GM18858 (cell line): ENCODE data around the gene SLC7A7.
"Not testable (repeated sequence)": the region's sequence is repeated elsewhere in the genome, so short reads cannot be mapped to it uniquely, and the experiment has no call there.

Experiments
- ATAC-seq: cut with Tn5 transposase; IDR thresholded peaks from one replicate; pipeline ENCODE4 v1.9.1; 2021; ENCODE audit not compliant: unreplicated experiment

The SLC7A7 gene

DNA sequence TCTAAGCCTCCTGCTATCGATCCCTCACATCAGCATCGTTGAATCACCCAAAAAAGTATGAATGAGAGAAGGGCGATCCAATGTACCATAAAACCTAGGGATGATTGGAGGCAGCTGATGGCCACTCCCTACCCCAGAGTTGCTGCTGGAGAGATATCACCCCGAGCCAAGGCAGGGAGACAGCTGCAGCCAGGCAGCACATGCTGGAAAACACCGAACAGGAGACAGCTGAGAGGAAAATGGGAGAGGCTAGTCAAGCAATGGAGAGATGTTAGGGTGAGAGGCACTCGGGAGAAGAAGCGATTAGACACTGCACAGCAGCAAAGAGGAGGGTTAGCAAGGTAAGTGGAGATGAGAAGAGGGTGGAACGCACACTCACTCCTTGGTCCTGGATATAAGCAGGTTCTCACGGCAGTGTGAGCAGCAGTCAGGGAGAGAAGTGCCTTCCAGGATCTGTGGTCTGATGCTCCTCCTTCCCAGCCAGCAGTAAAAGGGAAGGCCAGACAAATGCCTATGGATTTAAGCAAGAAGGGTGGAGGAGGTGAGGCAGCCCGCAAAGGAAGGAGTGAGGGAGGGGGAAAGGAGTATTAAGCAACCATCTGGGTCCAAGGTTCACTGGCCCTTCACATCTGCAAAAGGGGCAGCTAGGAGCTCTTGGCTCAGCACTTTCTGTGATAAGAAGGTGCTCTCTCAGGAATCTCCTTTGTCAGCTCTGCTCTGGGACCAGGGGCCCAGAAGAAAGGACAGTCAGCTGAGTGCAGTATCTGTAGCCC, at the start of gene SLC7A7:
SLC7A7 (minus strand) TSS at position 495 of the 773 bp plus-strand sequence. CDS start 2,037 bp downstream, outside the sequence.
- ATAC-seq, result no peak

DNA sequence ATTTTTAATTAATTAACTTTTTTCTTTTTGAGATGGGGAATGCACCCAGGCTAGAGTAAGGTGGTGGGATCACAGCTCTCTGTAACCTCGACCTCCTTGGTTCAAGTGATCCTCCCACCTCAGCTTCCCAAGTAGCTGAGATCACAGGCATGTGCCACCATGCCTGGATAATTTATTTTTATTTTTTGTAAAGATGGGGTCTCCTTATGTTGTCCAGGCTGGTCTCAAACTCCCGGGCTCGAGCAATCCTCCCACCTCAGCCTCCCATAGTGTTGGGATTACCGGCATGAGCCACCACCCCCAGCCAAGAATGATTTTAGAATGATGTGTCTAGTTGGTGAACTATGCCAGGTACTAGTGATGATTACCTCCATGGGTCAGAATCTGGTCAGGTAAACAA, 49.7 kb upstream of the SLC7A7 start:
- ATAC-seq, result no peak

DNA sequence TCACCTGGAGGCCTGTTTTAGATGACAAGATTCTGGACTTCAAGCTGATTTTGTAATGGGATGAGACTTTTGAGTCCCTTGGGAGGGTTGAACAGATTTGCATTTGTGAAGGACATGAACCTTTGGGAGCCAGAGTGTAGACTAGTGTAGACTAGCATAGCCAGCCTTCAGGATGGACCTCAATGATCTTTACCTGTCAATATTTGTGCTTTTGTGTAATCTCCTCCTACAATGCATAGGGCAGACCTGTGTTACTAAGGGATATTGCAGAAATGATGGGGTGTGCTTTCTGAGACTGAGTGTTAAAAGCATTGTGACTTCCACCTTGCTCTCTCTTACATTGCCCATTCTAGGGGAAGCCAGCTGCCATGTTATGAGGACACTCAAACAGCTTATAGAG, 46.4 kb upstream of the SLC7A7 start:
- no peak for ATAC-seq

DNA sequence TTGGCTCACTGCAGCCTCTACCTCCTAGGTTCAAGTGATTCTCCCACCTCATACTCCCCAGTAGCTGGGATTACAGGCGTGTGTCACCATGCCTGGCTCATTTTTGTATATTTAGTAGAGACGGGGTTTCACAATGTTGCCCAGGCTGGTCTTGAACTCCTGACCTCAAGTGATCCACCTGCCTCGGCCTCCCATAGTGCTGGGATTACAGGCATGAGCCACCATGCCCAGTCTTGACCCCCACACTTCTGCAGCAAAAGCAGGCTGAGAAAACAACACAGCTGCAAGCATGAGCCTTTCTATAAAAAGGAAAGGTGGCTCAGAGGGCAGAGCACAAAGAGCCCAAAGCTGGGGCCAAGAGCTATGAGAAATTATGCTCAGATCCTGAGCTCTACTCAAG, 45.1 kb upstream of the SLC7A7 start:
- not testable (repeated sequence) for ATAC-seq

DNA sequence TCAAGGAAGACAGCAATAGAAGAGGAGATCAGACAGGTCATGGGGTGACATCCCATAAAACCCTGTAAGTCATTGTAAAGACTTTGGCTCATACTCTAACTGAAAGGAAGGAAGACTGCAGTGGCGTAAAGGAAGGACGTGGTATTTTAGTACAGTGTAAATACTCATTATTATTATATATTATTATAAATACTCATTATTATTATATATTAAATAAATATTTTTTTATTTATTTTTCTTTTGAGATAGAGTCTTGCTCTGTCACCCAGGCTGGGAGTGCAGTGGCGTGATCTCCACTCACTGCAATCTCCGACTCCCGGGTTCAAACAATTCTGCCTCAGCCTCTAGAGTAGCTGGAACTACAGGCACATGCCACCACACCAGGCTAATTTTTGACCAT, 41.2 kb upstream of the SLC7A7 start:
- ATAC-seq, result no peak

DNA sequence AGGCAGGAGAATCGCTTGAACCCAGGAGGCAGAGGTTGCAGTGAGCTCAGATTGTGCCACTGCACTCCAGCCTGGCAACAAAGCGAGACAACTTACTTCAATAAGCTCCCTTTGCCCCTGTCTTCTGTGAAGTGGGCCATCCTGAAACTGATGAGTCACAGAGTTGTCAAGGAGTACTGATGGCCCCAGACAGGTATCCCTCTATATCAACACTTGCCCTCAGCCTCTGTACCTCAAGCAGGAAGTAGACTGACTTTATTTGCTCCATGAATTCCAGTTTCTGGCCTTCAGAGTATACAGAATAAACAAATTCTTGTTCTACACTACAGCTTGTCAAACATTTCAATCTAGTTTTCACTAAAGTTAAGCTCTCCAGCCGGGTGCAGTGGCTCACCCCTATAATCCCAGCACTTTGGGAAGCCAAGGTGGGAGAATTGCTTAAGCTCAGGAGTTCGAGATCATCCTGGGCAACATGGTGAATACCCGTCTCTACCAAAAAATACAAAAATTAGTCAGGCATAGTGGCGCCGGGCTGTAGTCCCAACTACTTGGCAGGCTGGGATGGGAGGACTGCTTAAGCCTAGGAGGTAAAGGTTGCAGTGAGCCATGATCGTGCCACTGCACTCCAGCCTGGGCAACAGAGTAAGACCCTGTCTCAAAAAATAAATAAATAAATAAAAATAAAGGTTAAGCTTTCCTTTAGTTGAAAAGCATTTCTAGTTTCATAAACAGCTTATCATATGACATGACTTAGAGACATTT, 39.9 kb upstream of the SLC7A7 start:
- ATAC-seq, result no peak

DNA sequence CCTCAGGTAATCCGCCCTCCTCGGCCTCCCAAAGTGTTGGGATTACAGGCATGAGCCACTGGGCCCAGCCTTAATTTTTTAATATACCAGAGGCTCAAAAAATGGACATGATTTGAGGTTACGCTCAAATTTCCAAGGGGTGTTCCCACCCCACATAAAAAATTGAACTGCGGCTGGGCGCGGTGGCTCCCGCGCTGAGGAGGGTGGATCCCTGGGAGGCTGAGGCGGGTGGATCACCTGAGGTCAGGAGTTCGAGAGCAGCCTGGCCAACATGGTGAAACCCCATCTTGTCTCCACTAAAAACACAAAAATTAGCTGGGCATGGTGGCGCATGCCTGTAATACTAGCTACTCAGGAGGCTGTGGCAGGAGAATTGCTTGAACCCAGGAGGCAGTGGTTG, 39.1 kb upstream of the SLC7A7 start:
- ATAC-seq, result not testable (repeated sequence)

DNA sequence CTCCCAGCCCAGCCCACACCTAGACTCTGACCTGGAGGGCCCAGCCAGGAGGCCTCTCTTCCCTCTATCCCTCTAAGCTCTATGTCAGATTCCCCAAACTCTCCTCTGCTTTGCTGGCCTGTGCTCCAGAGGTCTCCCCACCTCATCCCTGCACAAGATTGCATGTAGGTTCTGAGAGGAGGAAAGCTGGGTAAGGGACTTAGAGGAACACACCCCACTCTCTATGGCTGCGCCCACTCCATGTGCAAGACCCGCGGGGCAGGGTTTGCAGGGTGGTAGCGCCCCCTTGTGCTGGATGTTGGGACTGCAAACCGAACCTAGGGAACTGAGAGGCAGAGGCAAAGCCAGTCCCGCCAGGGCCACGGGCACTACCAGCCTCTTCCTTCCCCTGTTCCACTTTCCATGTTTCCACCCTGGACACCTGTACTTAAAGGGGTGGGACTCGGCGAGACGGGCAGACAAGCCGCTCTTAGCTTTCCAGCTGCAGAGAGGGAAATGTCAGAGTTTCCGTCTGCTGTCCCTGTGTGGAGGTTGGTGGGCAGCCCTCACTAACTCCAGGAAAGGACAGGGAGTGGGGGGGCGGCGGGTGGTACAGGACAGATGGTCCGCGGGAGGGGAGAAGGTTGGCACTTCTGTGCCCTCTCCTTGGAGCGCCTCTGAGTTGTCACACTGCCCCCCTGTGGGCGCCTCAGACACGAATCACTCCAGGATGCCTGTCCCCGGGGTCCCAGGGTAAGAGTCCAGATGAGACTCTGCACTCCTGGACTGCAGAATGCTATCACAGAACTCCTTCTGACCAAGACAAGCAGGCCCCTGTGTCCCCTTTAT, 37.9 kb upstream of the SLC7A7 start:
- ATAC-seq, result peak; percentile 43

DNA sequence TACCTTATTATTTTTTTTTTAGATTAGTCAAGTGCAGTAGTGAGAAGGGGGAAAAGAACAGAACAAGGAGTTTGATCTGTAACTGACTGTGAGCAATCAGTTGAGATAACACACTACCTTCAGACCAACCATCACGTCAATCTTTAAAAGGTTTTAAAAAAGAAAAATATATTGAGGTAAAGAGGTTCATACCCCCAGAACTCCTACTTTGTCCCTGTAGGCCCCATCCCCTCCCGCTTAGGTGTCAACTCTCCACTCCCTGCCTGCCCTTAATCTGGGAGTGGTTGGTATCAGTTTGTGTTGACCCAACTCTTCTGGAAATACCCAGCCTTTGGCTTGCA, 37.3 kb upstream of the SLC7A7 start:
- ATAC-seq, result no peak

DNA sequence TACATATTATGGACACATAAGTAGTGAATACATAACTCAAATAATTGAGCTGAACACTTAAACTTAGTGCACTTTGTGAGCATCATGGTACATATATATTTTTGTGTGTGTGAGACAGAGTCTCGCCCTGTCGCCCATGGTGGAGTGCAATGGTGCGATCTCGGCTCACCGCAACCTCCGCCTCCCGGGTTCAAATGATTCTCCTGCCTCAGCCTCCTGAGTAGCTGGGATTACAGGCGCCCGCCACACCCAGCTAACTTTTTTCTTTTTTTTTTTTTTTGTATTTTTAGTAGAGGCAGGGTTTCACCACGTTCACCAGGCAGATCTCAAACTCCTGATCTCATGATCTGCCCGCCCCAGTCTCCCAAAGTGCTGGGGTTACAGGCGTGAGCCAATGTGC, 36.9 kb upstream of the SLC7A7 start:
- ATAC-seq, result not testable (repeated sequence)

DNA sequence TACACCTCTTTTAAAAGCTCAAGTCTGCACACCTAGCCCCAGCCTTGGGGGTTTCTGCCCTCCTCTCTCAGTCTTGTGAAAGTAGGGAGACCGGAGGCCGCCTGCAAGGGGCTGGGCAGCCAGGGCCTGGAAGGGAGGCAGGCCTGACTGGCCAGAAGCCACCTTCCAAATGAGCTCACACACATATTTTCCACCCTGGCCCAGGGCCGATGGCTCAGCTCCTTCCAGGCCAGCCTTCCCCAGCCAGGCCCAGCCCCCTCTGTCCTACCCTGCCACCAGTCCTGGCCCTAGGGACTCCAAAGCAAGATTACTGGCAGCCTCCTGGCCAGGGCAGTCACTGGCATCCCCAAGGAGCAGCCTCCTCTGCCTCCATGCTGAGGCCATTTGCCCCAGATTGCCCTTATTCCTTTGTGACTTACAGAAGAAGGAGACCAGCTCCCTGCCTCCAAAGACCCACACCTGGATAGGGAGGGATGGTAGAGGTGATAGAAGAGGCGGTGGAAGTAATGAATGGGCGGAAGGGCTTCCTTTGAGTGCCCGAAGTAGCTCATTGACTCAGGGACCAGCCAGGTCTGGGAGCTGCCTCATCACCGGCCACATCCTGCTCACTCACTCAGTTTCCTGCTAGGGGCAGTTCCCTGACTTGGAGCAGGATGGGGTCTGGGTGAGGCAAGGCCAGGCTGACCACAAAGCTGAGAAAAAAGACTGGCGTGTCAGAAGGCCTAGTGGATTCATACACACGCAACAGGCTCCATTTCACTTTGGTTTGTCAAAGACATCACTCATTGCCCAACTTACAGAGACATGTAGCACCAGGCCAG, 35.9 kb upstream of the SLC7A7 start:
- ATAC-seq, result no peak

DNA sequence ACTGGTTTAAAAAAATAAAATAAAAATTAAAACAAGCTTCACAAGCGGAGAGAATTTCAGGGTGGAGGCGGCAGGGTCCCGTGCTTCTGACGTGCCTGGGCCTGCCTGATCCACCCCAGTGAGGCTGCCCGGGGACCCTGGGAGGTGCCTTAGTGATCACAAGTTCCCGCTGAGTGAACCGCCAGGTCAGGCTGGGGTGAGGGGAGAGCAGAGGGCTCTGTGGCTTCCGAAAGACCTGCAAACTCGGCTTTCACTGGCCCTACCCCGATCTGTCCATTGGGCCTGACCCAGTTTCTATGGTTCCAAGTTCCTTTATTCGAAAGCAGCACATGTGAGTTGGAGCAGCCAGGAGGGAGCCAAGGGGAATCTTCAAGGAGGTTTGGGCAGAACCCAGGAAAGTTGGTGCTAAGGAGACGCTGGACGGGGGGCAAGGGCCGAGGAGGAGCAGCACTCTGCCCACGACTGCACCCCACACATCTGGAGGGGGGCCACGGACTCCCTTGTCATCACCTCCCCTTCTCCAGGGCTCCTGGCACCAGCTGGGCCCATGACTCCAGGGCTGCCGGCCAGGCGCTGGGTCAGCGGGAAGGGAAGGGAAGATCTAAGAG, 34.1 kb upstream of the SLC7A7 start:
- ATAC-seq, result no peak

DNA sequence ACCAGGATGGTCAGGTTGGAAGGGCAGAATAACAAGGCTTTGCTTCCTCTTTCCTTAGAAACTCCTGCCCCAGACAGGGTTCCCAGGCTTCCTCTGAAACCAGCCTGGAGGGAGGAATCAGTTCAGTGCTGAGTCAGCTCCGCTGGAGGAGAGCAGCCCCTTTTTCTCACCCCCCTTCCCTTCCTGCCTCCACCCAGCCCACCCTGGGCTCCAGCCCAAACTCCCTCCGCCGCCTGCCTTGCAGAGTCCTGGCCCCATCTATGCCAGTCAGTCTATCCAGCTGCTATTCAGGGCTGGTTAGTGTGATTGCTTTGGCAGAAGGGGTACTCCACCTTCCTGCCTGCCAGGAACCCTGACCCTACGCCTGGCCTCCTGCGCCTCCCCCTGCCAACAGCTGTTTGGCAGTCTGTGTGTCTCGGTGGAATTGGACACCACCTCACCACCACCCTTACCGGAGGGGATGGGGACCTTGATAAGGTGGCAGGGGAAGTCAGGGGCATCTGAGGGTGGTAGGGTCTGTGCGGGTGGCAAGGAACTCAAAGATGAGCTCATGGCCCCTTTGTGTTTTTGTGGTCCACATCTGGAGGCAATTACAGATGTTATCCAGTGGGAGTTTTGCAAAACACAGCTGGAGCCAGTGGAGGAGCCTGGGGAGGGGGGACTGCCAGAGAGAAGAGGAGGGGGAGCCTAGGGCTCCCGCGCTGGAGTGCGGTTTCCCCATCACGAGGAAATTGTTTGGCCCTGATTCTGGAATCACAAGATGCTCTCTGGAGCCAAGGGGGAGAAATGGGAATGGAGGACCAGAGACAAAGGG, 33.3 kb upstream of the SLC7A7 start:
- no peak for ATAC-seq

DNA sequence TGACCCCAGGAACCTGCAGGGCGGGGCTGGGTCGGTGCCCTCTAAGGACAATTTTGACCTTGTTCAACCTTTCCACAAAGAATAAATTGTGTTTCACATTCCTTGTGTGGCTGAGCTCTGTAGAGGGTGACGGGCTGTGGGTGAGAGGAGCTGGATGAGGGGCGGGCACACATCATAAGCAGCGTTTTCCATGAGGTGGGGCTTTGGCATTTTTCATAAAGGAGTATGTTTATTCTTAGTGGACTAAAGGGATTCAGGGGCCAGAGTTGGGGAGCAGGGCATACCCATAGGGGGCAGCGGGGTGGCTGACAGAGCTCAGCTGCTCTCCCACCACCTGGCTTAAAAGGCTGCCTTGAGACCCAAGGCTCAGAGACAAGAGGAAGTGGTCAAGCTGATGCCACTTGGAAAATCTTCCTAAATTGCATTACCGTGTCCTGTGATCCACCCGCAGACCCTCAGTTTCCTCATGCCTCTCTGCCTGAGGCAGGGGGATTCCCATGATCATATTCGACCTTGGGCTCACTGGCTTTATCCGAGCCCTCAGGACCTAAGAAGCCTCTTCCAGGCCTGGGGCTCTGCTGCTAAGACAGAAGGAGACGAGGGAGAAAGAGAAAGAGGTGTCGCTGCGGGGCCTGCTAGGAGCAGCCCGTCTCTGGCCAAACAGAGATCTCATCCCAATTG, 32.6 kb upstream of the SLC7A7 start:
- no peak for ATAC-seq

DNA sequence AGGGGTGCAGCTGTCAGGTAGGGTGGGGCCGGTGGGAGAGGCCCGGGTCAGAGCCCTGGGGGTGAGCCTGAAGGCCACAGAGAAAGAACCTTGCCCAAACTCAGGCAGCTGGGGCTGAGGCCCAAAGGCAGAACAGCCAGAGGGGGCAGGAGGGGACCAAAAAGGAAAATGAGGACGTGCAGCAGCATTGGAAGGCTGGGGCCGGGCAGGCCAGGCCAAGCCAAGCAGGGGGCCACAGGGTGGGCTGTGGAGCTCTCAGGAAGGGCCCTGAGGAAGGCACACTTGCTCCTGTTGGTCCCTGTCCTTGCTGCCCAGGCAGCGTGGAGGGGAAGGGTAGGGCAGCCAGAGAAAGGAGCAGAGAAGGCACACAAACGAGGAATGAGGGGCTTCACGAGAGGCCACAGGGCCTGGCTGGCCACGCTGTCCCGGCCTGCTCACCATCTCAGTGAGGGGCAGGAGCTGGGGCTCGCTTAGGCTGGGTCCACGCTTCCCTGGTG, 31.6 kb upstream of the SLC7A7 start:
- ATAC-seq, result no peak

DNA sequence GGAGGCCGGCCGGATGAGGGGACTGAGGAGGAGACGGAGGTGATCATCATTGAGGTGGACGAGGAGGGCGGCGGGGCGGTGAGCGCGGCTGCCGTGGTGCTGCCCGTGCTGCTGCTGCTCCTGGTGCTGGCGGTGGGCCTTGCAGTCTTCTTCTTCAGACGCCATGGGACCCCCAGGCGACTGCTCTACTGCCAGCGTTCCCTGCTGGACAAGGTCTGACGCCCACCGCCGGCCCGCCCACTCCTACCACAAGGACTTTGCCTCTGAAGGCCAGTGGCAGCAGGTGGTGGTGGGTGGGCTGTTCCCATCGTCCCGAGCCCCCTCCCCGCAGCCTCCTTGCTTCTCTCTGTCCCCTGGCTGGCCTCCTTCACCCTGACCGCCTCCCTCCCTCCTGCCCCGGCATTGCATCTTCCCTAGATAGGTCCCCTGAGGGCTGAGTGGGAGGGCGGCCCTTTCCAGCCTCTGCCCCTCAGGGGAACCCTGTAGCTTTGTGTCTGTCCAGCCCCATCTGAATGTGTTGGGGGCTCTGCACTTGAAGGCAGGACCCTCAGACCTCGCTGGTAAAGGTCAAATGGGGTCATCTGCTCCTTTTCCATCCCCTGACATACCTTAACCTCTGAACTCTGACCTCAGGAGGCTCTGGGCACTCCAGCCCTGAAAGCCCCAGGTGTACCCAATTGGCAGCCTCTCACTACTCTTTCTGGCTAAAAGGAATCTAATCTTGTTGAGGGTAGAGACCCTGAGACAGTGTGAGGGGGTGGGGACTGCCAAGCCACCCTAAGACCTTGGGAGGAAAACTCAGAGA, 30.8 kb upstream of the SLC7A7 start:
- ATAC-seq, result no peak

DNA sequence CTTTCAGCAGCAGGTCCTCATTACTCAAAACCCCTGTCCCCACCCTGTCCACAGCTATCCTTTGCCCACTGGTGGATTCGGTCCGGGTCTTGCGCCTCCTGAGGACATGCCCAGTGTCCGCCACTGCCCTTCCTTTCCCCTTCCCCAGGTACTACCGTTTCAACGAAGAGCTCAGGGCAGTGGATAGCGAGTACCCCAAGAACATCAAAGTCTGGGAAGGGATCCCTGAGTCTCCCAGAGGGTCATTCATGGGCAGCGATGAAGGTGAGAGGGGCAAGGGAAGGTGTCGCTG, 29.8 kb upstream of the SLC7A7 start:
- ATAC-seq, result no peak
